ENCODE data around the gene AKAP11.

GRCh38 chr13:42228527-42228926 is 43.4 kb upstream of the AKAP11 start:
- TF ChIP-seq, protein P1, sequence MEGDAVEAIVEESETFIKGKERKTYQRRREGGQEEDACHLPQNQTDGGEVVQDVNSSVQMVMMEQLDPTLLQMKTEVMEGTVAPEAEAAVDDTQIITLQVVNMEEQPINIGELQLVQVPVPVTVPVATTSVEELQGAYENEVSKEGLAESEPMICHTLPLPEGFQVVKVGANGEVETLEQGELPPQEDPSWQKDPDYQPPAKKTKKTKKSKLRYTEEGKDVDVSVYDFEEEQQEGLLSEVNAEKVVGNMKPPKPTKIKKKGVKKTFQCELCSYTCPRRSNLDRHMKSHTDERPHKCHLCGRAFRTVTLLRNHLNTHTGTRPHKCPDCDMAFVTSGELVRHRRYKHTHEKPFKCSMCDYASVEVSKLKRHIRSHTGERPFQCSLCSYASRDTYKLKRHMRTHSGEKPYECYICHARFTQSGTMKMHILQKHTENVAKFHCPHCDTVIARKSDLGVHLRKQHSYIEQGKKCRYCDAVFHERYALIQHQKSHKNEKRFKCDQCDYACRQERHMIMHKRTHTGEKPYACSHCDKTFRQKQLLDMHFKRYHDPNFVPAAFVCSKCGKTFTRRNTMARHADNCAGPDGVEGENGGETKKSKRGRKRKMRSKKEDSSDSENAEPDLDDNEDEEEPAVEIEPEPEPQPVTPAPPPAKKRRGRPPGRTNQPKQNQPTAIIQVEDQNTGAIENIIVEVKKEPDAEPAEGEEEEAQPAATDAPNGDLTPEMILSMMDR (IDR thresholded peaks at IDR 0.05; ENCODE audit: low read depth, low read length) = no peak
- no peak for TF ChIP-seq MYC (IDR thresholded peaks at IDR 0.05; ENCODE audit: low read depth, low read length)
